SK-N-SH (cell line): ENCODE data around the gene BCL11B.

Experiments
- GABPA ChIP-seq: IDR thresholded peaks from 2 replicates; pipeline ENCODE4 v1.4.0; 2012; ENCODE audit warnings: low read depth, mild to moderate bottlenecking
- JUND ChIP-seq: IDR thresholded peaks from 2 replicates; pipeline ENCODE4 v1.4.0; 2012
- NFIC ChIP-seq: IDR thresholded peaks from 2 replicates; pipeline ENCODE4 v1.4.0; 2012; ENCODE audit warnings: borderline replicate concordance
- POLR2AphosphoS5 ChIP-seq: IDR thresholded peaks from 2 replicates; pipeline ENCODE4 v1.6.1; 2012; ENCODE audit warnings: low read depth, low read length
- YY1 ChIP-seq: IDR thresholded peaks from 2 replicates; pipeline ENCODE4 v1.4.0; 2012; ENCODE audit warnings: low read depth, mild to moderate bottlenecking
- TF ChIP-seq, protein P1 (sequence below): fragments of 200-600 bp; sonication (generic); IDR thresholded peaks from 2 replicates; pipeline ENCODE4 v1.6.1; 2017; ENCODE audit warnings: antibody characterized with exemption, mild to moderate bottlenecking, moderate library complexity
- TF ChIP-seq, protein P2 (sequence below): IDR thresholded peaks from 2 replicates; pipeline ENCODE4 v1.4.0; 2012; ENCODE audit warnings: low read depth

DNA sequence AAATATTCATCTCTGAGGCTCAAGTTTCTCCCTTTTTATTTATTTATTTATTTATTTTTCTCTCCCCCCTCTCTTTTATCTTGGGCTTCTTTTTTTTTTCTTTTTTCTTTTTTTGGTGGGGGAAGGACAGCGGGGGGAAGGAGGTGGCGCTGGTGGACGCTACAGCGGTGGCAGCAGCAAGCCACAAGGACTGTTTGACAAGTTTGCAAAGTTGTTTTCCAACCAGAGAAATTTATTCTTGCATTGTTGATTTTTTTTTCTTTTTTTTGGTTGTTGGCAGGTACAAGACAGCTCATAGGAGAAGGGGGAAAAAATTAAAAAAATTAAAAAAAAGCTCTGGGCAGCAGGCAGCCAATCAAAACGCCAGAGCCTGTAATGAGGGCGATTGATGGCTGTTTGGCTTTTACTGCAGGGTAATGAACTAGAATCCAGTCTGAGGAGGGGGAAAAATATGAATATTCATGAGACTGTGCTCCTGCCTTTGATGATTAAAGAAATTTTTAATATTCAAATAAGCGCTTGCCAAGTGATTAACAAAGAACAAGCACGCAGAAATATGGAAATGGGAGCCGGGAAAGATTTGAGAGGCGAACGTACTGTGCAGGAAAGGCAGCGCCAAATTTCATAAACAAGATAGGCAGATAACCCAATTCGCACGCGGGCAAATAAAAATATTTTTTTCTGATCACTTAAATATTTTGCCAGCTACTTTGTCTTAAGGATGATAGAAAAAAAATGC lies 36.2 kb downstream of the BCL11B start:
- TF ChIP-seq, protein P1, sequence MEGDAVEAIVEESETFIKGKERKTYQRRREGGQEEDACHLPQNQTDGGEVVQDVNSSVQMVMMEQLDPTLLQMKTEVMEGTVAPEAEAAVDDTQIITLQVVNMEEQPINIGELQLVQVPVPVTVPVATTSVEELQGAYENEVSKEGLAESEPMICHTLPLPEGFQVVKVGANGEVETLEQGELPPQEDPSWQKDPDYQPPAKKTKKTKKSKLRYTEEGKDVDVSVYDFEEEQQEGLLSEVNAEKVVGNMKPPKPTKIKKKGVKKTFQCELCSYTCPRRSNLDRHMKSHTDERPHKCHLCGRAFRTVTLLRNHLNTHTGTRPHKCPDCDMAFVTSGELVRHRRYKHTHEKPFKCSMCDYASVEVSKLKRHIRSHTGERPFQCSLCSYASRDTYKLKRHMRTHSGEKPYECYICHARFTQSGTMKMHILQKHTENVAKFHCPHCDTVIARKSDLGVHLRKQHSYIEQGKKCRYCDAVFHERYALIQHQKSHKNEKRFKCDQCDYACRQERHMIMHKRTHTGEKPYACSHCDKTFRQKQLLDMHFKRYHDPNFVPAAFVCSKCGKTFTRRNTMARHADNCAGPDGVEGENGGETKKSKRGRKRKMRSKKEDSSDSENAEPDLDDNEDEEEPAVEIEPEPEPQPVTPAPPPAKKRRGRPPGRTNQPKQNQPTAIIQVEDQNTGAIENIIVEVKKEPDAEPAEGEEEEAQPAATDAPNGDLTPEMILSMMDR, result no peak
- no peak for TF ChIP-seq NFIC
- no peak for TF ChIP-seq YY1
- no peak for TF ChIP-seq POLR2AphosphoS5
- TF ChIP-seq JUND, result no peak
- TF ChIP-seq, protein P2, sequence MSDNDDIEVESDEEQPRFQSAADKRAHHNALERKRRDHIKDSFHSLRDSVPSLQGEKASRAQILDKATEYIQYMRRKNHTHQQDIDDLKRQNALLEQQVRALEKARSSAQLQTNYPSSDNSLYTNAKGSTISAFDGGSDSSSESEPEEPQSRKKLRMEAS, result no peak
- TF ChIP-seq GABPA, result no peak
